HCT116 (cell line): ENCODE data around the gene DENND4C. TPM values are rescaled to one million over a fixed set of nuclear protein-coding genes. Genes with fewer than 3 reads are reported as not detected.

Experiments
- ATAC-seq: fragments of 200-7000 bp; cut with Tn5 transposase; 2 replicates; pipeline ENCODE4 v1.9.1; 2020; ENCODE audit warnings: mild to moderate bottlenecking, moderate library complexity
- BruUV-seq: library from RNA; stranded (reverse); fragments of 400-500 nt; replicated peaks from 2 replicates; lab custom pipeline; 2021; lab: Mats Ljungman, UMichigan
- CTCF ChIA-PET: fragments of 300-600 bp; sonication (Branson Sonifier 250); formaldehyde crosslinking; loops from one replicate; lab custom pipeline; 2021; ENCODE audit warnings: antibody characterized with exemption; lab: Charles Lee
- POLR2A ChIA-PET: fragments of 300-600, 350-600 bp; sonication (Branson Sonifier 250); formaldehyde crosslinking; loops from one replicate; lab custom pipeline; 2021; ENCODE audit warnings: antibody characterized with exemption; lab: Charles Lee
- RAD21 ChIA-PET, 2 experiments: fragments of 300-600 bp; sonication (Branson Sonifier 250); formaldehyde crosslinking; loops; one replicate each; lab custom pipeline; 2023; ENCODE audit warnings: low total read pairs in 2 of 2; ENCODE audit not compliant: uncharacterized antibody in 2 of 2, unreplicated experiment in 2 of 2, low non-redundant PET in 1 of 2; lab: Charles Lee
- DNase-seq: peaks from one replicate; pipeline ENCODE4 v3.0.0-alpha.2; 2010; ENCODE audit warnings: low read depth, low spot score
- H2AFZ ChIP-seq: fragments of 200-600 bp; shearing (Covaris generic), sonication (generic); 2 replicates; pipeline ENCODE4 v1.6.1; 2017; ENCODE audit warnings: low read depth, mixed run types, mixed read lengths, antibody characterized with exemption, low read length; ENCODE audit not compliant: poor library complexity, severe bottlenecking
- H3K27ac ChIP-seq: 2 replicates; pipeline ENCODE4 v1.5.1; 2012; ENCODE audit warnings: low read depth, low read length
- H3K27me3 ChIP-seq: fragments of 200-600 bp; sonication (generic); 2 replicates; pipeline ENCODE4 v1.6.1; 2016; ENCODE audit warnings: mixed run types, low read length, mixed read lengths; ENCODE audit not compliant: insufficient read depth
- H3K36me3 ChIP-seq, 2 experiments: fragments of 200-500 bp in 1 of 2; fragments of 200-600 bp in 1 of 2; sonication (Bioruptor generic) in 1 of 2; sonication (generic) in 1 of 2; 2 replicates each; pipeline versions ENCODE4 v1.5.1 to v1.6.1; 2014 to 2016; ENCODE audit warnings: low read length in 2 of 2, inconsistent platforms in 1 of 2, mixed read lengths in 1 of 2, mixed run types in 1 of 2; ENCODE audit not compliant: insufficient read depth in 2 of 2, control insufficient read depth in 1 of 2
- H3K4me1 ChIP-seq, 2 experiments: fragments of 200-600 bp in 1 of 2; sonication (generic) in 1 of 2; 2 replicates each; pipeline versions ENCODE4 v1.5.1 to v1.6.1; 2012 to 2017; ENCODE audit warnings: low read length in 2 of 2, inconsistent platforms in 1 of 2, mild to moderate bottlenecking in 1 of 2, mixed read lengths in 1 of 2, mixed run types in 1 of 2, moderate library complexity in 1 of 2; ENCODE audit not compliant: insufficient read depth in 2 of 2, control insufficient read depth in 1 of 2
- H3K4me2 ChIP-seq: fragments of 200-600 bp; sonication (generic); 2 replicates; pipeline ENCODE4 v1.6.1; 2017; ENCODE audit warnings: mixed run types, low read length, mixed read lengths
- H3K4me3 ChIP-seq, 2 experiments: fragments of 200-600 bp in 1 of 2; sonication (generic) in 1 of 2; replicated peaks in 1 of 2; 2 replicates each; pipeline ENCODE4 v1.5.1; 2011 to 2016; ENCODE audit warnings: low read length in 2 of 2, control low read depth in 1 of 2, low read depth in 1 of 2, mild to moderate bottlenecking in 1 of 2, mixed read lengths in 1 of 2, mixed run types in 1 of 2
- H3K79me2 ChIP-seq: fragments of 200-600 bp; sonication (generic); 2 replicates; pipeline ENCODE4 v1.6.1; 2017; ENCODE audit warnings: mild to moderate bottlenecking, mixed run types, low read length, moderate library complexity, mixed read lengths; ENCODE audit not compliant: insufficient read depth
- H3K9ac ChIP-seq: fragments of 200-600 bp; sonication (generic); 2 replicates; pipeline ENCODE4 v1.6.1; 2016; ENCODE audit warnings: low read length, mixed read lengths
- H3K9me2 ChIP-seq: fragments of 200-600 bp; sonication (generic), shearing (Covaris generic); 2 replicates; pipeline ENCODE4 v1.6.1; 2017; ENCODE audit warnings: mixed run types, mild to moderate bottlenecking, moderate library complexity; ENCODE audit not compliant: insufficient read depth
- H3K9me3 ChIP-seq, 2 experiments: fragments of 200-500 bp in 1 of 2; fragments of 200-600 bp in 1 of 2; sonication (Bioruptor generic) in 1 of 2; sonication (generic) in 1 of 2; 2 replicates each; pipeline ENCODE4 v1.6.1; 2014 to 2017; ENCODE audit warnings: low read length in 2 of 2, mixed read lengths in 2 of 2, inconsistent platforms in 1 of 2, low read depth in 1 of 2, mild to moderate bottlenecking in 1 of 2, mixed run types in 1 of 2, moderate library complexity in 1 of 2; ENCODE audit not compliant: control insufficient read depth in 1 of 2, insufficient read depth in 1 of 2
- H4K20me1 ChIP-seq: fragments of 200-600 bp; sonication (generic), shearing (Covaris generic); 2 replicates; pipeline ENCODE4 v1.6.1; 2017; ENCODE audit warnings: mixed run types, mild to moderate bottlenecking, moderate library complexity; ENCODE audit not compliant: insufficient read depth
- ATF3 ChIP-seq: IDR thresholded peaks from 2 replicates; pipeline ENCODE4 v1.6.1; 2012
- CBX3 ChIP-seq: IDR thresholded peaks from 2 replicates; pipeline ENCODE4 v1.6.1; 2012; ENCODE audit warnings: low read depth
- CEBPB ChIP-seq: IDR thresholded peaks from 2 replicates; pipeline ENCODE4 v1.6.1; 2012; ENCODE audit warnings: low read depth
- EGR1 ChIP-seq: IDR thresholded peaks from 2 replicates; pipeline ENCODE4 v1.6.1; 2012; ENCODE audit warnings: low read depth
- EZH2 ChIP-seq: fragments of 200-600 bp; sonication (generic); IDR thresholded peaks from 2 replicates; pipeline ENCODE4 v1.6.1; 2017; ENCODE audit warnings: antibody characterized with exemption, mixed run types
- EZH2phosphoT487 ChIP-seq: fragments of 200-600 bp; IDR thresholded peaks from 2 replicates; pipeline ENCODE4 v1.6.1; 2018; ENCODE audit warnings: antibody characterized with exemption, borderline replicate concordance
- FOSL1 ChIP-seq: IDR thresholded peaks from 2 replicates; pipeline ENCODE4 v1.6.1; 2012; ENCODE audit warnings: low read depth
- JUND ChIP-seq: IDR thresholded peaks from 2 replicates; pipeline ENCODE4 v1.6.1; 2012
- MAX ChIP-seq: IDR thresholded peaks from 2 replicates; pipeline ENCODE4 v1.6.1; 2012
- POLR2A ChIP-seq: IDR thresholded peaks from 2 replicates; pipeline ENCODE4 v1.7.0; 2011; ENCODE audit warnings: borderline replicate concordance; ENCODE audit not compliant: insufficient read depth, insufficient read length; ENCODE audit errors: extremely low read depth
- POLR2AphosphoS5 ChIP-seq: IDR thresholded peaks from 2 replicates; pipeline ENCODE4 v1.6.1; 2011; ENCODE audit warnings: mild to moderate bottlenecking, low read depth, low read length, moderate library complexity
- RAD21 ChIP-seq: IDR thresholded peaks from 2 replicates; pipeline ENCODE4 v1.6.1; 2012; ENCODE audit warnings: low read depth, mild to moderate bottlenecking
- REST ChIP-seq: IDR thresholded peaks from 2 replicates; pipeline ENCODE4 v1.6.1; 2012; ENCODE audit warnings: low read depth
- SIN3A ChIP-seq: IDR thresholded peaks from 2 replicates; pipeline ENCODE4 v1.6.1; 2012; ENCODE audit warnings: low read depth
- SP1 ChIP-seq: IDR thresholded peaks from 2 replicates; pipeline ENCODE4 v1.6.1; 2012; ENCODE audit warnings: low read depth
- SRF ChIP-seq: IDR thresholded peaks from 2 replicates; pipeline ENCODE4 v1.6.1; 2012; ENCODE audit warnings: low read depth
- YY1 ChIP-seq: IDR thresholded peaks from 2 replicates; pipeline ENCODE4 v1.6.1; 2011; ENCODE audit warnings: low read length, low read depth, moderate library complexity, mild to moderate bottlenecking; ENCODE audit not compliant: insufficient replicate concordance; ENCODE audit errors: extremely low read depth
- ZBTB33 ChIP-seq: IDR thresholded peaks from 2 replicates; pipeline ENCODE4 v1.6.1; 2011; ENCODE audit warnings: mild to moderate bottlenecking, low read length, moderate library complexity; ENCODE audit not compliant: insufficient replicate concordance; ENCODE audit errors: extremely low read depth
- ZFX ChIP-seq: fragments of 450-650 bp; IDR thresholded peaks from 2 replicates; pipeline ENCODE4 v1.6.1; 2017
- ZNF274 ChIP-seq: fragments of 200-500 bp; sonication (Bioruptor generic); IDR thresholded peaks from 2 replicates; pipeline ENCODE4 v1.6.1; 2014; ENCODE audit warnings: mild to moderate bottlenecking, low read depth, low read length, inconsistent platforms
- intact Hi-C: fragments of 100-400 bp; cut with micrococcal nuclease; formaldehyde crosslinking; loops from 2 replicates; pipeline ENCODE4 v1.10.0; 2022
- total RNA-seq: library from RNA; stranded (reverse); gene quantifications from one replicate; pipeline ENCODE4 v1.2.1, GENCODE V29; 2021; ENCODE audit not compliant: unreplicated experiment

The DENND4C gene
- total RNA-seq, 1 experiment from 2014 or later: 20.9 TPM

- Histone ChIP-seq H3K9ac (peak within 1 kb of the TSS; percentile 65), H3K79me2 (no peaks in the 10 kb centered on the region), H3K9me2 (no peaks in the 10 kb centered on the region), H4K20me1 (no peaks in the 10 kb centered on the region), H3K36me3 (no peaks in the 10 kb centered on the region), H3K4me2 (peak within 1 kb of the TSS; percentile 100), H3K27me3 (no peaks in the 10 kb centered on the region), H2AFZ (peak within 1 kb of the TSS; percentile 81), H3K9me3 (no peaks in the 10 kb centered on the region), H3K27ac (peak within 1 kb of the TSS; percentile 63; the same call in 1 of the 2 replicates), H3K4me3 (peak within 1 kb of the TSS; percentile 78 to 88), H3K4me1 (peaks cover 9 to 29% of the 10 kb centered on the region in 2 experiments)
- peak; percentile 78 for DNase-seq
- peak; percentile 89 for ATAC-seq
- intact Hi-C loops: loop anchor here (1.0 kb wide), 1 partner anchor 29 kb away; the partner anchor contains the start of gene RPS6
- ChIA-PET CTCF (no interaction called here), RAD21 (no interaction called here), POLR2A (interaction anchor here (0.9 to 1.2 kb wide), 2 partner anchors 33 to 360 kb away, joined by 3 read pairs; partner anchors contain the start of gene RRAGA)
- BruUV-seq: TSS peak; percentile 54
- TF ChIP-seq POLR2A (peak; percentile 80), EGR1 (no peak), FOSL1 (no peak), EZH2phosphoT487 (no peak), ZNF274 (no peak), ZFX (no peak), CBX3 (no peak), POLR2AphosphoS5 (peak; percentile 89), YY1 (peak; percentile 4), SP1 (no peak; the same call in 1 of the 2 replicates), CEBPB (no peak), JUND (no peak), SRF (no peak), ATF3 (no peak), SIN3A (0 out of 2 replicates have a peak, but pooled peaks have one; percentile 52), RAD21 (no peak), MAX (peak; percentile 70), EZH2 (no peak), ZBTB33 (no peak), REST (no peak)
Measured at GRCh38 chr9:19408693-19409400, 178.4 kb downstream of the DENND4C start, which contains the start of gene ACER2. TSS of gene ACER2 (plus strand) at chr9:19409009. CDS start at chr9:19409085, 76 bp downstream.
